Stimulated activated CD4-positive, alpha-beta T cell treated with anti-CD3 and anti-CD28 coated beads, Interleukin-1b, Interleukin-23, amount 100 ng/mL, for 48 hours (primary cell): ENCODE data around the gene GNG13.
"Not testable (repeated sequence)": the region's sequence is repeated elsewhere in the genome, so short reads cannot be mapped to it uniquely, and the experiment has no call there.

Experiments used
- DNase-seq: peaks from one replicate; pipeline ENCODE4 v3.0.0-alpha.2; 2020

The GNG13 gene, protein sequence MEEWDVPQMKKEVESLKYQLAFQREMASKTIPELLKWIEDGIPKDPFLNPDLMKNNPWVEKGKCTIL

DNA sequence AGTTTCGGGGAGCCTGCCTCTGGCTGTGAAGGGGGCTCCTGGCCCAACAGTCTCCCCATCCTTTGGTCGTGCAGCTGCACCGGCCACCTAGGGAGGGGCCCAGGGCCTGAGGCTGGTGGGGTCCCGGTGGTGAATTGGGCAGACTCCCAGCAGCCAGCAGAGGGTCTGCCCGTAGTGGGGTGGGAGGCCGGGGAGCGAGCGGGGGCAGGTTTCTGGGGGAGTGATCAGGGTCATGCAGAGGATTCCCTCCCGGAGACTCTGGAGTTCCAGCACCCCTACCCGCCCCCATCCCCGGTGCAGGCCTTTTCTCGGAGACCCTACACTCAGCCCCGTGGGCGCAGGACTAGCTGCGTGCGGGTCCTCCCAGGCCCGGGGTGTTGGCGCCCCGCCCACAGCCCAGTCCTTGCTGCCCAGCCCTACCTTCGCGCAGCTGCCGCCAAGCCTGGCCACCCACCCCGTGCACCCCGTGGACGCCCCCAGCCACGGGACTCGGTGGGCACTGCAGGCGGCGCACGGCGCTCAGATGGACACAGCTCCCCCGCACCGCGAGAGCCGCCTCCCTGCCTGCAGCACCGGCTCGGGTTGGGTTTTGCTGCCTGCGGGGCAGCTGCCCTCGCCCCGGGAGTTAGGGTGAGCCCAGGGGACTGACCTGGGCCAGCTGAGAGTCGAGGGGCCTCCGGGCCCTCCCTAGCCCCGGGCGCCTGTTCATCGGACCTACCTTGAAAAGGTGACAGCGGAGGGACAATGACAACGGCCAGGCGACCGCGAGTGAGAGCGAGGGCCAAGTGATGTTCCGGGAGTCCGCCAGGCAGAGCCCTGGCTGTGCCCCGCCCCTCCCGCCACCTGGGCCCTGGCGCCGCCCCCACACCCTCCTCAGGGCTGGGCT is at the start of gene GNG13:
GNG13 (minus strand) TSS at position 787 of the 886 bp plus-strand sequence. CDS start 1,657 bp downstream, outside the sequence.
- no peak for DNase-seq

DNA sequence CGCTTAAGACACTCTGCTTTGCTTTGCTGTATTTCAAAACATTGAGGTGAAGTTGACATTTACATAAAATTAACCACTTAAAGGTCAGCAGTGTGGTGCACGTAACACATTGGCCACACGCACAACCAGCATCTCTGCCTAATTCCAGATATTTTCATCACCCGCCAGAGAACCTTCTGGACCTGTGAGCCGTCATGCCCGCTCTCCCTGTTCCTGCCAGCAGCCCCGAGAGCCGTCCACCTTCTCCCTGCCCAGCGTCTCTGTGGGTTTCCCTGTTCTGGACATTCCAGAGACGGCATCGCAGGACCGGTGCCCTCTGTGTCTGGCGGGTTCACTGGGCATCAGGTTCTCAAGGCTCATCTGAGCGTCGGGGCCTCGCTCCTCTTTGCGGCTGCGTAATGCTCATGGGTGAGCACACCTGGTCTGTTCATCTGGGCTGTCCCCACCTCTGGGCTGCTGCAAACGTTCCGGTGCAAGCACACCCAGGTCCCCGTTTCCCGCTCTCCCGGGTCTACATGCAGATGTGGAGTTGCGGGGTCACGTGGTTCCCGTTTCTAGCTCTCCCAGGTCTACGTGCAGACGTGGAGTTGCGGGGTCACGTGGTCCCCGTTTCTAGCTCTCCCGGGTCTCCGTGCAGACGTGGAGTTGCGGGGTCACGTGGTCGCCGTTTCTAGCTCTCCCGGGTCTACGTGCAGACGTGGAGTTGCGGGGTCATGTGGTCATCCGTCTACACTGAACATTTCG is 48.1 kb upstream of the GNG13 start:
- DNase-seq = no peak

DNA sequence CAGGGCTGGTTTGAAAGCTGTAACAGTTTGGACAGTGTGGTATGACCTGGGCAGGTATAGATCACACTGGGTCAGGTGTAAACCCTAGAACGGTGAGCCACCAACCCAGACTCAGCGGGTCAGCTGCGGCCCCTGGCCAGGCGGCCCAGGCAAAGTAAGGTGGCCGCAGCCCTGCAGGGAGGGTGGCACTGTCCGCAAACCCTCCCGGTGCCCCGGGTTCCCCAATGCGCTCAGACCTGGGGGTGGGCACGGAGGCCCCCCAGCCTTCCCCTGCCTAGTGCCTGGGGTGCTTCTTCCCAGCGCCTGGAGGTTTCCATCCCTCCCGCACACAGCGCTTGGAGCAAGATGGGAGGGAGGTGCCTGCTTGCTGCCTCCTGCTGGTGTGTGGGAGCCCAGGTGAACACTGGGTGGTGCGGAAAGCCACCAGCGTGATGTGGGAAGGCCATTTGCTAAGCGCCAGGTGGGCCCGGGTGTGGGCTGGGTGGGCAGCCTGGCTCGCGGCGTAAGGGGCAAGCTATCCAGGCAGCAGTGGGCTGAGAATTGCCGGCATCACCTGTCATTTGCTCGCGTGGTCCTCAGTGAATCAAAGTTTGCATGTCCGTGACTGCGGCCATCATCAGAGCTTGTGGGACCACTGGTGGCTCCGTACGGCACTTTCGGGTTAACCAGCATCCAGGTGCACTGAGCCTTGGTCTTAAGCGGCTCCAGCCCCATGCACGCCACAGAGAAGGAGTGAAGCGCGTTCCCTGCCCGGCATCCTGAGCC is 47.3 kb upstream of the GNG13 start:
- DNase-seq = no peak

DNA sequence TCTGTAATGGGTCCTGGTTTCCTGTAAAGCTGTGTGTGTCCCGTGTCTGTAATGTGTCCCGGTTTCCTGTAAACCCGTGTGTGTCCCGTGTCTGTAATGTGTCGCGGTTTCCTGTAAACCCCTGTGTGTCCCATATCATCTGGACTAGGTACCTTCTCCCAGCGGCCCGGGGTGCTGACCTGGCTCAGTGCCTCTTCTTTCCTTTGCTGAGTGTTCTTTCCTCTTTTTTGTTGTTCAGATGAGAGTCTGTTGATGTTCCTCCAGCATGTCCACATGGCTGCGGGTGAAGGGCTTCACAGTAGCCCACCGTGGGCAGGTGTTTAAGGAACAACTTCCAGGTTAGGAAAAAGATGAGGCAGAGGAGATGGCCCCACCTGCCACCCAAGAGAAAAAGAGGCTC is 46.6 kb upstream of the GNG13 start:
- DNase-seq = no peak

DNA sequence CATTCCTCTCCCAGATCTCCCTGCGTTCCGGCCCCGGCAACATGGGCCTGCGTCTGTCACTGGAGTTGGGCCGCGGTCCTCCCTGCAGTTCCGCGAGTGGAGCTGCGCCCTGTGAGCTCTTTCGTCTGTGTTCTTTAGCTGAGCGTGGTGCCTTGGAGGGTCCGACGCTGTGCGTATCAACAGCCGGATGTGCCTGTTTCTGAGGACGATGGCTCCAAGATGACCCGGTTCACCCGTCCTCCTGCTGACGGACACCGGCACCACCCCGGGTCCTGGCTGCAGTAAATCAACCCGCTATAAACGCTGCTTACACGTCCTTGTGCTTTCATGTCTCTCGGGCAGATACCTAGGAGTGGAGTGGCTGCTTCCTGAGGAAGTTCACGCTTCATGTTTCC is 44.8 kb upstream of the GNG13 start:
- no peak for DNase-seq

DNA sequence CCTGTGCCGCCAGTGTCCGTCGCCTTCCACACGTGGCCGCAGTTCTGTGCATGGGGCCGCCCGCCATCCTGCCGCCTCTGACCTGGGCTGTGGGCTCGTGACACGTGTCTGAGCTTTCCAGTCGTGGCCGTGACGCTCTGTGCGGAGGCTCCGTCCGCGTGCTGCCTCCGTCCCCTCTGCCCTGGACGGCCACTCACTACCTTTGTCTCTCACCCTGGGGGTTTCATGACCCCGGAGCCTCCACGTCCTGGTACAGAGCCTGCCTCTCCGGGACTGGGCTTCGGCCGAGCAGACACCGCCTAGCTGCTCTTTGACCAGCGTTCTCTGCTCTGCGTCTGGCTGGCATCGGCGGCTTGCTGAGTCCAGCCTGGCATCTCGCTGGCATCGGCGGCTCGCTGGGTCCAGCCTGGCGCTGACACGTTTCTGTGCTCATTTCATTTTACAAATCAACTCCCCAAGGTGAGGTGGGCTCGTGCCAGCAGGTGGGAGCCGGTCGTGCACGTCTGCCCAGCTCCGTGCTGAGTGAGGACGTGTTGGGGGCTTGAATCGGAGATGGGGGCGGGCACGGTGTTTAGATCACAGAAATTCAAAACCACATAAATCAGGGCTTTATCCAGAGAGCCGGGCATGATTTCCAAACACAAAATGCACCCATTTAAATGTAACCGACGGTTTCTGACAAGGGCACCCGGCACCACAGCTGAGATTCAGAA is 44.3 kb upstream of the GNG13 start:
- no peak for DNase-seq

DNA sequence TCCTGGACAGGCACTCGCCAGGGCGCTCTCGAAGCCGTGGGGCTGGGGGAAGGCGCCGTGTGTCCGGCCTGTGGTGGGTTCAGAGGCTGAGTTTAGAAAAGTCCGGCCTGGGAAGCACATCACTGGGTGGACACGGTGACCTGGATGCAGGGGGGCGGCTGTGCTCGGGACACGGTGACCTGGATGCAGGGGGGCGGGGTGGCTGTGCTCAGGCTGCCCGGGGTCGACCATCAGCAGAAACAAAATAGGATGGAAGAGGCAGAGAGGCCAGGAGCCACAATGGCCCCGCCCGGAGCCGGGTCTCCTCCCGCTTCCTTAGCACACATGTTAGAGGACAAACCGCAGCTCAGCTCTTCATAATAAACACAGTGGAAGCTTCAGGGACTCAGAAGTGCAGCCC is 43.2 kb upstream of the GNG13 start:
- no peak for DNase-seq

DNA sequence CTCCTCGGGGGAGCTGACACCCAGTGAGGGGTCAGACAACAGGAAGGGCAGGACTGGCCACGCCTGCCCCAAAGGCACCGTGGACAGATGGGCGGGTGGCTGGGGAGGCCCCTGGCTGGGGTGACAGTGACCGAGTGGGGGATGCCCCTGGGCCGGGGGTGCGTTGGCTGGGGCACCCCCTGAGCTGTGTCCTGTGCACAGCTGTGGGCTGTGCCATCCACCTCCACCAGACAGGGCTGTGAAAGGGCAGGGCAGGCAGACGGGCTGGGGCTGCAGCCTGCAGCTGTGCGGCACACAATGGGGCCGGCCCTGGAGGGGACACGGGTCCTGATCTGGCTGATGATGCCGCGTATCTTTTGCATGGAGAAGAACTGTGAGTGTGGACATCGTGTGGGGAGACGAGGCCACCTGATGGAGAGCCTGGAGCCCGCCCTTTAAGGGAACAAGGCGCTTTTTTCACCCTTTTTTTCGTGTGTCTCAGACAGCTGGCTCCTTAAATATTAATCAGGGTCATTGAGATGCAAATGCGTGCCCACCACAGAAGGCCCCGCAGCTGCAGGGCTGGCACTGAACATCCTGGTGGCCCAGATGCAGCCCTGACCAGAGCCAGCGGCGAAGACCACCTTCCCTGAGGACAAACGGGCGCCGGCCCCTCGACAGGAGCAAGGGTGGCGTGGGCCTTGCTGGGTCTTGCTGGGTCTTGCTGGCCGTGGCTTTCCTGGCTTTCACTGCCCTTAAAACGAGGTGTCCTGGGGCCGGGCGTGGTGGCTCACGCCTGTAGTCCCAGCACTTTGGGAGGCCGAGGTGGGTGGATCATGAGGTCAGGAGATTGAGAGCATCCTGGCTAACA is 42.4 kb upstream of the GNG13 start:
- DNase-seq = no peak

DNA sequence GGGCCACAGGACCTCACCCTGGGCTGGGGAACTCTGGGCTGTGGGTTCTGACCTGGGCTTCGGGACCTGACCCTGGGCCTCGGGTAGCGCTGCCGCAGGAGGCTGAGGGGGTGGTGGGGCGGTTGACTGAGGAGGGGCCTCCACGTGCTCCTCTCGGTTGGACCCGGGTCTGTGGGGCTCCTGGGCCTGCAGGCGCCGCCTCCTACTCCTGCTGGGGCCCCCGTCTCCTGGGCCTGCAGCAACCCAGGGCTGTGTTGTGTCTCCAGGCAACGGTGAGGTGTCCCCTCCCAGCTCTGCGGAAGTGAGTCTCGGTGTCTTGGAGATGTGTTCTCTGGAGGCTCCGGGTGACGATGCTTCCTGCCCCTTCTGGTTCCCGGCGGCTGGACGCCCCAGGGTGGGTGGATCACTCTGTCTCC is 41.5 kb upstream of the GNG13 start:
- no peak for DNase-seq

DNA sequence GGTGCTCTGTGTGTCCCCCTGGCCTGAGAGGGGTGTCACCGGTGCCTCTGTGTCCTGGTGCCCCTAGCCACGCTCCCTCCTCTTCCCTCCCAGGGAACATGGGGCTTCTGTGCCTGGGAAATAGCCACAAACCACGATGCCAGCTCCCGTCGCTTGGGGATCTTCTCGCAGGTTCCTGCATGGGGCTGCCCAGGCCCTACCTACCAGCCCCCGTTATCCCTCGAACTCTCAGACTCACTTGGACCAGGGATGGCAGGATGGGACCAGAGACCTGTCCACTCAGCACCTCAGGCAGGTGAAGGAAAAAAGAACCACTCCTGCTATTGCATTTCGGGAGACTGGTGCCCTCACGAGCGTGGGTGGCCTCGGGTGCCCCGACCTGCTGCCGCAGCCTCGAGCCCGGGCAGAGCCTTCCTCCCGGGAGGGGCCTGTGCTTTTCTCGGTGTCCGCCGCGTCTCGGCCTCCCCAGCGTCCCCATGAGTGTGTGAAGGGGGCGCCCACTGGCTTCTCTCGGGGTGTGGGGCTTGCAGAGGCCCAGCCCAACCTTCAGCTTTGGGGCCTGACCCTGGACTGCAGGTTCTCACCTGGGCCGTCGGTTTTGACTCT is 41.0 kb upstream of the GNG13 start:
- DNase-seq = no peak

DNA sequence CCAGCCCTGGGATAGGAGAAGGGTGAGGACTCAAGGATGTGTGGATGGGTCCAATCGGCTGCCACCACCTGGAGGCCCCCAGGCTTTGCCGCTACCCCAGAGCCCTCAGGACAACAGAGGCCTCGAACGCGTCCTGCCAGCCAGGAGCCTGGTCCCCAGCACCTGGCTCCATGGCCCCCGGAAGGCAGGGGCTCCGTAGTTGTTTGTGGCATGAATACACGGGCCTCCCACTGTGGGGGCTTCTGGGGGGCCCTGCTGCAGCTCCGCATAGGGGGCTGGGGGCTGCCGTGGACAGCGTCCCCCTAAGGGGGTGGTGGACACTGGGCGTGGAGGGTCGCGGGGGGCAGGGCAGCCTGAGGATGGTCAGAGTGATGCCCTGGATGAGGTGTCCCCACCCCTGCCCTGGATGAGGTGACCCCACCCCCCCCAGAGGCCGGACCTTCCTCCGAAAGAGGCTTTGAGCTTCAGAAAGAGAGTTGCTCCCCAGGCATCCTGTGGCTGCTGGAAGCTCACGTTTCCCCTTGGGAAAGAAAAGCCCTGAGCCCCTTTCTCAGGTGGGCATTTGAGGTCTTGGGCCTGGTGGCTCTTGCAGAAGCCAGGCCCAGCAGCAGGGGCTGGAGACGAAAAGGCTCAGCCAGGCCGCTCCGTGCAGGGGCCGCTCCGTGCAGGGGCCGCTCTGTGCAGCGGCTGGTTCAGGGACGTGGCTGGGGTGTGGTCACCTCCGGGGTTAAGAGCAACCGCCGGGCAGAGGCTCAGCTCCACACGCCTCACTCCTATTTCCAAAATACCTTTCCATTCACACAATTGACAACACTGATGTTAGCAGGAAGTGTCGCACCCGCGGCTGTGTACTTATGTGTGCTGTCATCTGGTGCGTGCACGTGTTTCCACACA is 40.3 kb upstream of the GNG13 start:
- DNase-seq = no peak

DNA sequence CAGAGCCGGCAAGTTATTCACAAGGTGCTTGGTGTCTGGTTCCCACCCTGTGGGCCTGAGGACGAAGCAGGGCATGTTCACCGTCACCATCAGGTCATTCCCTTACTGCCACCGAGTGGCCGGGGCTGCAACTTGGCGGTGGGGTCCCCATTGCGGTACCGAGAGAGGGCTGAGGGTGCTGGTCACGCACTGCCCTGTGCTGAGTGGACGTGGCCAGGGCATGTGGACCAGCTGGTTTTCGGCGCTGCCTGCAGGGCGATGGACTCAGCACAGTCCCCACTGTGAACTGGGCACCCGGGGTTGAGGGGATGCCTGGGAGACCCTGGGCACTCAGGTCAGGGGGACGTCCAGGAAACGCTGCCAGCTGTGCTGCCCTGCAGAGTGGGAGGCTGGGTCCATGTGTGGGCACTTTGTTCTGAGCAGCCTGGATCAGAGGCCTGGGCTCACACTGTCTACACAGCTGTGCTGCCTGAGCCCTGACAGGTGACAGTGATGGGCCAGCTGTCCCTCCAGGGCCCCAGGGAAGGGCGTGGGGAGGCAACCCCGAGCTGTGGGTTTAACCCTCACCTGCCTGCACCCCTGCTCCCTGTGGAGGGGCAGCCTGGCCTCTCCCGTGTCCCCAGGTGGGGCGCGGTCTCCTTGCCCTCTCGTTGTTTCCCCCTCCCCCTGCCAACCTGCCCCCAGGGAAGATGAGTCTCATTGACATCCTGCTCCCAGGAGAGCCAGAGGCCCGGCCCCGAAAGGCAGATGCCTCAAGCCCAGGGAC is 39.3 kb upstream of the GNG13 start:
- no peak for DNase-seq

DNA sequence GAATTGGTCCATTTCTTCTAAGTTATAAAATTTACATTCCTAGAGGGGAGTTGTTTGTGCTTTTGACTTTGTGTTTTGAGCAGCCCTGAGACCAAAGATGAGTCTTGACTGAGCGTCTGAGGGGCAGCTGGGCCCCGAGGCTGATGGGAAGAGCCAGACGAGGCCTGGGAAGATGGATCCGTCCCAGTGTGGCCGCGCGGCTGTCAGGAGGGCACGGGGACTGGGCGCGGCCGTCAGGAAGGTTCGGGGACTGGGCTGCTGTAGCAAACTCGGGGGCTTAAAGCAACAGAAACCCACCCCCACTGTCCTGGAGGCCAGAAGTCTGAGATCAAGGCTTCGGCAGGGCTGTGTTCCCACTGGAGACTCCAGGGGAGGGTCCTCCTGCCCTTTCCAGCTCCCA is 38.2 kb upstream of the GNG13 start:
- DNase-seq = no peak

DNA sequence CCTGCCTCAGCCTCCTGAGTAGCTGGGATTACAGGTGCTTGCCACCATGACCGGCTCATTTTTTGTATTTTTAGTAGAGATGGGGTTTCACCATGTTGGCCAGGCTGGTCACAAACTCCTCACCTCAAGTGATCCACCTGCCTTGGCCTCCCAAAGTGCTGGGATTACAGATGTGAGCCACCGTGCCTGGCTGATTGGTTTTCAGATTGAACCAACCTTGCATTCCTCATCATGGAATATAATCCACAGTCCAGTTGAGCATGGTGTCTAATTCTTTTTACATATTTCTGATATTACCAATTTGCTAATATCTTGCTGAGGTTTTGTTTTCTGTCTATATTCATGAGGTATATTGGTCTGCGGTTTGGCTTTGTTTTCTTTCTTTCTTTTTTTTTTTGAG is 36.3 kb upstream of the GNG13 start:
- not testable (repeated sequence) for DNase-seq

DNA sequence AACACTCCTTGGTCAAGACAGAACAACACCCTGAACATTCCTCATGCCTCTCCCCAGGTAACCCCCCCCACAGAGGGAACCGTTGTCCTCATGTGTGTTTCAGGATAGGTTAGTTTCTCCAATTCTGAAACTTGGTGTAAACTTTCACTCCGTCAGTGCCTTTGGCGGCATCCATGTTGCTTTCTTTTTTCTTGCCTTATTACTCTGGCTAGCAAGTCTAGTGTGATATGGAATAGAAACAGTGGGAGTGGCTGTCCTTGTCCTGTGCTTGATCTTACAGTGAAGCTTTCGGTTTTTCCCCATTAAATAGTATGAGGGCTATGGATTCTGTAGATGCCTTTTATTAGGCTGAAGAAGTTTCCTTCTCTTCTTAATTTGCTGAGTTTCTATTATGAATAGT is 35.7 kb upstream of the GNG13 start:
- no peak for DNase-seq

DNA sequence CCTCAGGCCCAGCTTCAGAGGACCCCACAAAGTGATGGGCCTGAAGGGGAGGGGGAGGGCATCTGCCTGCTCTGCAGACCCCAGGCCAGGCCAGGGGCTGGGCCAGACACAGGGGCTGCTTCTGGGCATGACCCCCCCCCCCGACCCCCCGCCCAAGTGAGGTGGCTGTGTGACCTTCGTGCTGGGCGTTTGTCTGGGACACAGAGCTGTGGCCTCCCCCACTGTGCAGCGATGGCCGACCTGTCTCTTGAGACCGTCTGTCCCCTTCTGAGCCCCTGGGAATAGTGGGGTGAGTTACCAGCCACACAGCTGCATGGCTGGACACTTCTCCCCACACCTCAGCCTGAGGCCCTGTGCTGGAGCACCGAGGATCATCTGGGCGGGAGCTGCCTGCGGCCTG is 34.8 kb upstream of the GNG13 start:
- no peak for DNase-seq

DNA sequence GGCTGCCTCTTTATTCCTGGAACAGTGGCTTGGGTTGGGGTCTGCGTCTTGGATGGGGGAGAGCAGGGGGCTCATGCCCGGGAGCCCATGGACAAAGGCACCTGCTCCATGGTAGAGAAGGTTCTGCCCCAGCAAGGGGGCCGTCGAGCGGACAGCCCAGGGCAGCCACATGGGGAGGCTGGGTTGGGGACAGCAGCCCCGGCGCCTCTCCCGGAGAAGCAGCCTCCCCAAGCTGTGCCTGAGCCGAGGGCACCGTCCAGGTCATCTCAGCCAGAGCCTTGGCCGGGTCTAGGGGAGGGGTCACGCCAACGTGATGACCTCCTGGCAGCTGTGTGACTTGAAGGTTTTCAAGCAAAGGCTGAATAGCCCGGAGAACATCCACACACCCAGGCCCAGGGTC is 32.9 kb upstream of the GNG13 start:
- no peak for DNase-seq

DNA sequence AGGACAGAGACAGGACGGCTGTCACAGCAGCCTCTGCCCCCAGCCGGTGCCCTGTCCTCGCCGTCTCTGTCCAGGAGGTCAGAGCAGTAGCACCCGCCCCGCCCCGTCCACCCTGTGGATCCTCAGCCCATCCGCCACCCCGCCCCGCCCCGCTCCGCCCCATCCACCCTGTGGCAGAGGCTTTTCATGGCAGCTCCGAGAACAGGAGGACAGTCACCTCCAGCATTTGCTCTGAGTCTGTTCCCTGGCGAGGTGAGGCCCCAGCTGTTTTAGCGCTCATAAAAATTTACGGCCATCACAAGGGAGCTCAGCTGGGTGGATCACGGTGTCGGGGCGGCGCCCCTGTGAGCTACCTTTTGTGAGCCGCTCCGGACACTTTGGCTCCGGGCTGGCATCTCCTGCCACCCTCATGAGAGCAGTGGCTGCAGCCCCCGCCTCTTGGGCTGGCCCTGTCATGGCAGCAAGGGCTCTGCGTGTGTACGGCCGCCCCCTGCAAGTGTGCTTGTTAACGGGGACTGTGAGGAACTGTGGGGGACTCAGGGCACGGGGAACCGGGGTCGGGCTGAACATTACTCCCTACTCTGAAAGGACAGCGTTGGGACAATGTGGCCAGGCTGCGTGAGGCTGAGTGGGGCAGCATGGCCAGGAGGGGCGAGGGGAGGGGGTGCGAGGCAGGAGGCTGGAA is 32.3 kb upstream of the GNG13 start:
- no peak for DNase-seq
